ENCODE results near the gene ACIN1.

Gene ACIN1

GRCh38 chr14:23033251-23033727, 61.6 kb downstream of the ACIN1 start:
- Histone ChIP-seq H3K9me3 (replicated peaks in 1 of 11) (no peaks in the 10 kb centered on the region), H3K36me3 (peaks cover 44 to 54% (median 51%) of the 10 kb centered on the region in 11 experiments), H3K27ac (peak overlapping the region in 8 of 11 experiments; percentile 93 to 100 (median 97); a peak in 10 of 22 replicates), H3K4me2 (peak overlapping the region; percentile 84 to 98 (median 93)), H4K20me1 (peaks cover 0 to 24% (median 12%) of the 10 kb centered on the region in 11 experiments; a peak in 11 of 22 replicates), H3K4me3 (peak overlapping the region; percentile 81 to 93 (median 89); a peak in 19 of 20 replicates), H3K4me1 (peaks cover 33 to 54% (median 43%) of the 10 kb centered on the region in 10 experiments), H3K9ac (peak overlapping the region; percentile 92 to 99 (median 96); a peak in 18 of 22 replicates), H3K27me3 (no peaks in the 10 kb centered on the region)
- no peak for TF ChIP-seq Cebpa-rat (IDR thresholded peaks at IDR 0.05)

GRCh38 chr14:23030936-23031335, 64.0 kb downstream of the ACIN1 start:
- Histone ChIP-seq H3K9me3 (replicated peaks in 1 of 11) (no peaks in the 10 kb centered on the region), H3K27ac (no peak overlapping the region), H3K4me3 (no peak overlapping the region), H3K4me1 (peaks cover 36 to 62% (median 48%) of the 10 kb centered on the region in 10 experiments), H3K4me2 (no peak overlapping the region), H3K9ac (no peak overlapping the region), H3K36me3 (peaks cover 59 to 77% (median 75%) of the 10 kb centered on the region in 11 experiments), H3K27me3 (no peaks in the 10 kb centered on the region), H4K20me1 (peaks cover 0 to 39% (median 20%) of the 10 kb centered on the region in 11 experiments; a peak in 14 of 22 replicates)
- TF ChIP-seq Cebpa-rat (IDR thresholded peaks at IDR 0.05) = no peak

DNA sequence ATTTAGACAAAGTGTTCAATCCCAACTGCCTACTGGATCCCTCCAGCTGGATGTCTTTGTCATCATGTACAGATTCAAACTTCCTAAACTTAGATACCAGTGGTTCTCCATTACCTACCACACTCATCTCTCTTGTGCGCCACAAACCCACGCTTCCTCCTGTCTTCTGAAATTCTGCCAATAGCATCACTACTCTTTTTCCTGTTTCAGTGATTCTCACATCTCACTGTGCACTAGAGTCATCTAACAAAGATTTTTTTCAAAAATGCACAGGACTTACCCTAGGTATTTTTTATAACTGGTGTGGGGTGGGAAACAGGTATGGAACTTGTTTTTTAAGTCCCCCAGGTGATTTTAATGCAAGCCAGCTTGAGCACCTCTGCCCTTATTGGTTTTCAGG, 66.1 kb downstream of the ACIN1 start:
- Histone ChIP-seq H3K27ac (0 out of 22 replicates have a peak overlapping the region, but pooled peaks of 1 of the 11 experiments have one; percentile 3), H3K9me3 (replicated peaks in 1 of 11) (no peaks in the 10 kb centered on the region), H3K27me3 (no peaks in the 10 kb centered on the region), H3K4me3 (no peak overlapping the region; a peak in 1 of 20 replicates), H3K36me3 (peaks cover 79 to 98% (median 95%) of the 10 kb centered on the region in 11 experiments), H3K4me2 (peak overlapping the region; percentile 39 to 73 (median 54); a peak in 21 of 22 replicates), H3K4me1 (peaks cover 28 to 66% (median 42%) of the 10 kb centered on the region in 10 experiments), H4K20me1 (peaks cover 0 to 60% (median 35%) of the 10 kb centered on the region in 11 experiments; a peak in 16 of 22 replicates), H3K9ac (peak overlapping the region in 2 of 11 experiments; percentile 5 to 10; a peak in 1 of 22 replicates)
- no peak for TF ChIP-seq Cebpa-rat (IDR thresholded peaks at IDR 0.05)

GRCh38 chr14:23025151-23025814, 69.7 kb downstream of the ACIN1 start:
- H3K9ac ChIP-seq = peak overlapping the region in 1 of 11 experiments; percentile 19; a peak in 2 of 22 replicates
- peak overlapping the region in 4 of 11 experiments; percentile 11 to 42 (median 36); a peak in 6 of 22 replicates for H3K4me2 ChIP-seq
- H3K4me1 ChIP-seq = peaks cover 13 to 43% (median 22%) of the 10 kb centered on the region in 10 experiments
- H3K27me3 ChIP-seq = no peaks in the 10 kb centered on the region
- no peak overlapping the region for H3K27ac ChIP-seq
- H3K36me3 ChIP-seq = peaks cover 62 to 96% (median 85%) of the 10 kb centered on the region in 11 experiments
- TF ChIP-seq Cebpa-rat (IDR thresholded peaks at IDR 0.05) = no peak
- H4K20me1 ChIP-seq = peaks cover 0 to 59% (median 36%) of the 10 kb centered on the region in 11 experiments; a peak in 16 of 22 replicates
- no peak overlapping the region for H3K4me3 ChIP-seq
- H3K9me3 ChIP-seq (replicated peaks in 1 of 11) = no peaks in the 10 kb centered on the region

DNA sequence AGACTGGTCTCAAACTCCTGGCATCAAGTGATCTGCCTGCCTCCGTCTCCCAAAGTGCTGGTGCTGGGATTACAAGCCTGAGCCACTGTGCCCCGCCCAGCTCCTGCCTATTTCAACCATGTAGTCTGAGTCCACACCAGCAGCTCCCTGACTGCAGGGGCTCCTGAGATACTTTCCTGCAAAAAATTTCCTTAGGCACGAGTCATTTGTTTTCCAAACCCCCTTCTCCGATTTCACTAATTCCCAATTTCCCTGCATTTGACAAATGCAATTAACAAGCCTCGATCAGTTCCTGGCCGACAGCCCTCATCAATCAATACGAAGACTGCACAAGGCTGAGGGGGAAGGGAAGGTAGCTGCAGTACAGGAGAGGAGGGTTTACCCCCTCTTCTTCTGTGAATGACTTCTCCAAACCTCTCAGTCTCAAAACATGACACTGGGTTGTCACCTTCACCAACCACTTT, 70.3 kb downstream of the ACIN1 start:
- H3K27me3 ChIP-seq = no peaks in the 10 kb centered on the region
- H3K4me3 ChIP-seq = no peak overlapping the region
- peaks cover 13 to 40% (median 22%) of the 10 kb centered on the region in 10 experiments for H3K4me1 ChIP-seq
- peaks cover 0 to 57% (median 36%) of the 10 kb centered on the region in 11 experiments; a peak in 16 of 22 replicates for H4K20me1 ChIP-seq
- no peaks in the 10 kb centered on the region for H3K9me3 ChIP-seq (replicated peaks in 1 of 11)
- H3K4me2 ChIP-seq = peak overlapping the region in 1 of 11 experiments; percentile 42; a peak in 1 of 22 replicates
- TF ChIP-seq Cebpa-rat (IDR thresholded peaks at IDR 0.05) = no peak
- H3K27ac ChIP-seq = no peak overlapping the region
- H3K9ac ChIP-seq = no peak overlapping the region; a peak in 1 of 22 replicates
- H3K36me3 ChIP-seq = peaks cover 62 to 93% (median 83%) of the 10 kb centered on the region in 11 experiments

DNA sequence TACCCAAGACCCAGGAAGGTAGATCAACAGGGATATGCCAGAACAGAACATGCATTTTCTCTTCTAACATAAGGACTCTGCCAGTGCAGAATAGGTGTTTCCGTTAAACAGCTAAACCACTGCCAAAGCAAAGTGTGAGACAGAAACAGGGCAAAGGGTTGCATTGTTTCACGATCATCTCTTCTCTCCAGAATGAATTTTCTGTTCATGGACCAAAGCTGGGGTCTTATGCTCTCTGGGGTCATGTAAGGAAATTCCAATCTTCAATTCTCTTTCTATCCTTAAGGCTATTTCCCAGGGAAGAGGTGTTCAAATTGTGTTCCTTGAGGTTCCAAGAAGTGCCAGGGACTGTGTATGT, 71.2 kb downstream of the ACIN1 start:
- Histone ChIP-seq H3K4me2 (no peak overlapping the region), H3K9me3 (replicated peaks in 1 of 11) (no peaks in the 10 kb centered on the region), H3K36me3 (peaks cover 54 to 84% (median 75%) of the 10 kb centered on the region in 11 experiments), H3K27me3 (no peaks in the 10 kb centered on the region), H3K9ac (0 out of 22 replicates have a peak overlapping the region, but pooled peaks of 1 of the 11 experiments have one; percentile 10), H3K27ac (no peak overlapping the region), H3K4me1 (peaks cover 4 to 32% (median 13%) of the 10 kb centered on the region in 10 experiments), H4K20me1 (peaks cover 0 to 49% (median 30%) of the 10 kb centered on the region in 11 experiments; a peak in 16 of 22 replicates), H3K4me3 (no peak overlapping the region)
- no peak for TF ChIP-seq Cebpa-rat (IDR thresholded peaks at IDR 0.05)

GRCh38 chr14:23023022-23023794, 71.7 kb downstream of the ACIN1 start:
- 0 out of 22 replicates have a peak overlapping the region, but pooled peaks of 2 of the 11 experiments have one; percentile 10 to 16 for H3K9ac ChIP-seq
- no peak overlapping the region for H3K4me2 ChIP-seq
- peaks cover 48 to 79% (median 70%) of the 10 kb centered on the region in 11 experiments for H3K36me3 ChIP-seq
- H3K27ac ChIP-seq = no peak overlapping the region
- H3K9me3 ChIP-seq (replicated peaks in 1 of 11) = no peaks in the 10 kb centered on the region
- H3K4me1 ChIP-seq = peaks cover 0 to 26% (median 9%) of the 10 kb centered on the region in 10 experiments; a peak in 13 of 20 replicates
- H3K4me3 ChIP-seq = no peak overlapping the region
- TF ChIP-seq Cebpa-rat (IDR thresholded peaks at IDR 0.05) = no peak
- H4K20me1 ChIP-seq = peaks cover 0 to 44% (median 25%) of the 10 kb centered on the region in 11 experiments; a peak in 16 of 22 replicates
- no peaks in the 10 kb centered on the region for H3K27me3 ChIP-seq

DNA sequence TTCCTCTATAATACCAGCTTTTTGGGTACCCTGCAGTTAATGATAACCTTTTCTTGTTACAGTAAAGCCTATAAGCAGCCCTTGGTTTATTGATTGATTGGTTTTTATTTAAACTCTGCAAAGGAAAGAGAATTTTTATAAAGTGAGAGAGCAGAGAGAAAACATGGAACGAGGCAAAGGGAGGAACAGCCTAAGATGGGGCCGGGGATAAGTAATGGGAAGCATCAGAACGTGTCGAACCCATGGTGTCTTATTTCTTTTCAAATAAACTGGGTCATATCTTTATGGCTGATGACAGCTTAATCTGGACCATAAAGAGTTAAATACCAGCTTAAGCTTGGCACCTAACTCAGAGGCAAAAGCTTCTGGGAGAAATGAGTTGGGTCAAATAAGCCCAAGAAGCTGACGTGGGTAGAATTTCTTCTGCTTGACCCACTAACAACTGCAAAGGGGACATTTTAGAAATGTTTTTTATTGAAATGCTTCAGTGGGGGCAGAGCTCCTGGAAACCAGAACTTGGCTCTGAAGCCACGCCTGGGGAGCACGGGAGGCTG, 73.0 kb downstream of the ACIN1 start:
- Histone ChIP-seq H4K20me1 (peaks cover 0 to 35% (median 21%) of the 10 kb centered on the region in 11 experiments; a peak in 13 of 22 replicates), H3K4me1 (peaks cover 0 to 20% (median 7%) of the 10 kb centered on the region in 10 experiments; a peak in 10 of 20 replicates), H3K4me2 (no peak overlapping the region), H3K27ac (no peak overlapping the region), H3K9ac (no peak overlapping the region), H3K9me3 (replicated peaks in 1 of 11) (no peaks in the 10 kb centered on the region), H3K27me3 (no peaks in the 10 kb centered on the region), H3K4me3 (no peak overlapping the region), H3K36me3 (peaks cover 38 to 66% (median 57%) of the 10 kb centered on the region in 11 experiments)
- no peak for TF ChIP-seq Cebpa-rat (IDR thresholded peaks at IDR 0.05)

Data from BLaER1 treated with 17β-estradiol and CSF1 and Interleukin-3, amounts not matched to agents 10 nM and 100 nM (cell line).